Transverse colon (tissue), 4 donors: Measurements from ENCODE around the gene MYH7. TPM values are rescaled to one million over a fixed set of nuclear protein-coding genes. Genes with fewer than 3 reads are reported as not detected.

ENCODE experiments used
- DNase-seq: peaks from one replicate; pipeline ENCODE4 v3.0.0-alpha.2; 2019
- H3K27ac ChIP-seq, 4 donors: fragments of 200-600 bp; sonication (generic); 2 replicates each; pipeline ENCODE4 v1.5.1; 2016 to 2018; ENCODE audit warnings: inconsistent platforms in 4 of 4
- H3K27me3 ChIP-seq: fragments of 200-600 bp; sonication (generic); 2 replicates; pipeline ENCODE4 v1.5.1; 2017; ENCODE audit warnings: inconsistent platforms
- H3K36me3 ChIP-seq, 4 donors: fragments of 200-600 bp; sonication (generic); 2 replicates each; pipeline ENCODE4 v1.5.1; 2017 to 2019; ENCODE audit warnings: inconsistent platforms in 4 of 4
- H3K4me1 ChIP-seq, 4 donors: fragments of 200-600 bp; sonication (generic); 2 replicates each; pipeline ENCODE4 v1.5.1; 2017 to 2020; ENCODE audit warnings: inconsistent platforms in 4 of 4
- H3K4me3 ChIP-seq, 4 donors: fragments of 200-600 bp; sonication (generic); 1 replicate in 1 of 4; 2 replicates in 3 of 4; pipeline versions ENCODE4 v1.5.1 to v1.6.1; 2017 to 2019; ENCODE audit warnings: inconsistent platforms in 4 of 4
- H3K9me3 ChIP-seq, 2 donors: fragments of 200-600 bp; sonication (generic); 2 replicates each; pipeline ENCODE4 v1.5.1; 2017 to 2019; ENCODE audit warnings: inconsistent platforms in 2 of 2
- CTCF ChIP-seq, 5 experiments: fragments of 200-600 bp in 3 of 5; fragments of 450-650 bp in 2 of 5; sonication (generic) in 3 of 5; IDR thresholded peaks; 1 replicate in 2 of 5; 2 replicates in 3 of 5; pipeline ENCODE4 v1.5.1; 2016 to 2017; ENCODE audit warnings: antibody characterized with exemption in 5 of 5, inconsistent platforms in 3 of 5, mild to moderate bottlenecking in 2 of 5, moderate library complexity in 1 of 5
- EP300 ChIP-seq: sonication (generic); formaldehyde crosslinking; IDR thresholded peaks from one replicate; pipeline ENCODE4 v1.6.1; 2017; ENCODE audit warnings: antibody characterized with exemption, low read depth
- POLR2A ChIP-seq: fragments of 450-650 bp; IDR thresholded peaks from one replicate; pipeline ENCODE4 v1.6.1; 2016; ENCODE audit warnings: antibody characterized with exemption, mild to moderate bottlenecking, moderate library complexity
- POLR2AphosphoS5 ChIP-seq, 3 donors: sonication (generic); formaldehyde crosslinking; IDR thresholded peaks; one replicate each; pipeline ENCODE4 v1.6.1; 2016; ENCODE audit warnings: antibody characterized with exemption in 3 of 3
- WGBS, 2 donors: methylation state at CpG; one replicate each; pipeline ENCODE4 v1.1.5; 2018; ENCODE audit warnings: low coverage in 1 of 2; 5-methylcytosine and 5-hydroxymethylcytosine counted together
- in situ Hi-C, 4 donors: fragments of 200-750 bp; cut with MboI; loops; one replicate each; pipeline versions ENCODE4 v1.15.0 to v1.15.1; 2017; ENCODE audit warnings: low sequenced_read_pairs in 3 of 4, low pct_ligation_motif_present in 1 of 4, low pct_unique_long_range_greater_than_20kb in 1 of 4
- intact Hi-C: fragments of 100-400 bp; cut with DNase I; formaldehyde crosslinking; loops from one replicate; pipeline ENCODE4 v1.15.1; 2023; ENCODE audit warnings: low total_unique reads
- total RNA-seq, 4 donors: library from RNA; depleted of rRNA; stranded (reverse); fragments of >200 nt; gene quantifications; one replicate each; pipeline ENCODE4 v1.1.0, GENCODE V29; 2016

MYH7 gene
- total RNA-seq, 4 donors from 2014 or later: 0.64 to 2.9 TPM; not detected in 2

DNA sequence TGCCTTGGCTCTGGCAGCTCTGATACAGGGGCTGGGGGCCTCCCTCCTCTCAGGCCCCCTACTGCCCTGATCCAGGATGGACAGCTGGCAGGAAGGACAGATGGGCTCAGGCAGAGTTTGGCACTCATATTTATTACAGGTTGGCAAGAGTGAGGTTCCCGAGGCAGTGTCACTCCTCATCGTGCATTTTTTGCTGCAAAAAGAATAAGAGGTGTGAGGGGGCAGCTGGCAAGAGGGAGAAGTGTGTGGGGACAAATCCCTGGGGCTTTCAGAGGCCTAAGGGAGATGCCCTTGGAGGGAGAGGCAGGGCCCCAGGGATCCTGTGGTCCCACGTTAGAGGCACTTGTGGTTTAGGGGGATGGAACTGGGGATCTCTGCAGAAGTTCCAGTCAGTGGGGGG lies 53.6 kb downstream of the MYH7 start:
- H3K36me3 ChIP-seq: no peaks in the 10 kb centered on the region
- H3K27ac ChIP-seq: no peak overlapping the region
- no peak overlapping the region for H3K4me3 ChIP-seq
- H3K27me3 ChIP-seq: no peaks in the 10 kb centered on the region
- H3K4me1 ChIP-seq: peaks cover 0 to 6% (median 0%) of the 10 kb centered on the region in 4 donors
- no peak for DNase-seq
- H3K9me3 ChIP-seq: no peaks in the 10 kb centered on the region
- WGBS, 2 donors: 50 to 60% methylated on average over 1 to 3 of the region's 3 CpGs
- intact Hi-C loops (loop anchor here (2.0 kb wide), 1 partner anchor 53 kb away; no protein-coding TSS in a partner anchor), in situ Hi-C loops (loop anchor here in 1 of 4 donors (25.0 kb wide), 1 partner anchor 120 kb away; no protein-coding TSS in a partner anchor)
- no peak for TF ChIP-seq POLR2AphosphoS5 (IDR thresholded peaks at IDR 0.05)
- no peak for TF ChIP-seq EP300
- no peak for TF ChIP-seq CTCF (IDR thresholded peaks at IDR 0.05)
- TF ChIP-seq POLR2A: no peak

GRCh38 chr14:23380976-23381375 lies 54.5 kb downstream of the MYH7 start:
- Histone ChIP-seq H3K36me3 (no peaks in the 10 kb centered on the region), H3K9me3 (no peaks in the 10 kb centered on the region), H3K4me3 (no peak overlapping the region), H3K4me1 (peaks cover 0 to 6% (median 0%) of the 10 kb centered on the region in 4 donors), H3K27me3 (no peaks in the 10 kb centered on the region), H3K27ac (no peak overlapping the region)
- no peak for DNase-seq
- in situ Hi-C loops (loop anchor here in 1 of 4 donors (25.0 kb wide), 1 partner anchor 119 kb away; no protein-coding TSS in a partner anchor), intact Hi-C loops (loop anchor here (2.0 kb wide), 1 partner anchor 52 kb away; no protein-coding TSS in a partner anchor)
- 66% methylated on average over 4 of the region's 4 CpGs; no CpG with 5 or more reads in 1 of the 2 donors for WGBS, 2 donors
- TF ChIP-seq EP300: no peak
- TF ChIP-seq POLR2AphosphoS5 (IDR thresholded peaks at IDR 0.05): no peak
- TF ChIP-seq CTCF (IDR thresholded peaks at IDR 0.05): no peak
- no peak for TF ChIP-seq POLR2A

GRCh38 chr14:23380197-23380914 lies 55.1 kb downstream of the MYH7 start:
- no peak overlapping the region for H3K4me3 ChIP-seq
- H3K36me3 ChIP-seq: no peaks in the 10 kb centered on the region
- no peak for TF ChIP-seq POLR2A
- TF ChIP-seq POLR2AphosphoS5 (IDR thresholded peaks at IDR 0.05): no peak
- TF ChIP-seq CTCF (IDR thresholded peaks at IDR 0.05): no peak
- no peak for TF ChIP-seq EP300
- no peaks in the 10 kb centered on the region for H3K27me3 ChIP-seq
- no peaks in the 10 kb centered on the region for H3K9me3 ChIP-seq
- DNase-seq: no peak
- H3K27ac ChIP-seq: no peak overlapping the region
- WGBS, 2 donors: 62 to 67% methylated on average over 4 to 16 of the region's 16 CpGs
- intact Hi-C loops (loop anchor here (2.0 kb wide), 1 partner anchor 52 kb away; no protein-coding TSS in a partner anchor), in situ Hi-C loops (loop anchor here in 1 of 4 donors (25.0 kb wide), 1 partner anchor 118 kb away; no protein-coding TSS in a partner anchor)
- H3K4me1 ChIP-seq: peaks cover 0 to 6% (median 0%) of the 10 kb centered on the region in 4 donors

DNA sequence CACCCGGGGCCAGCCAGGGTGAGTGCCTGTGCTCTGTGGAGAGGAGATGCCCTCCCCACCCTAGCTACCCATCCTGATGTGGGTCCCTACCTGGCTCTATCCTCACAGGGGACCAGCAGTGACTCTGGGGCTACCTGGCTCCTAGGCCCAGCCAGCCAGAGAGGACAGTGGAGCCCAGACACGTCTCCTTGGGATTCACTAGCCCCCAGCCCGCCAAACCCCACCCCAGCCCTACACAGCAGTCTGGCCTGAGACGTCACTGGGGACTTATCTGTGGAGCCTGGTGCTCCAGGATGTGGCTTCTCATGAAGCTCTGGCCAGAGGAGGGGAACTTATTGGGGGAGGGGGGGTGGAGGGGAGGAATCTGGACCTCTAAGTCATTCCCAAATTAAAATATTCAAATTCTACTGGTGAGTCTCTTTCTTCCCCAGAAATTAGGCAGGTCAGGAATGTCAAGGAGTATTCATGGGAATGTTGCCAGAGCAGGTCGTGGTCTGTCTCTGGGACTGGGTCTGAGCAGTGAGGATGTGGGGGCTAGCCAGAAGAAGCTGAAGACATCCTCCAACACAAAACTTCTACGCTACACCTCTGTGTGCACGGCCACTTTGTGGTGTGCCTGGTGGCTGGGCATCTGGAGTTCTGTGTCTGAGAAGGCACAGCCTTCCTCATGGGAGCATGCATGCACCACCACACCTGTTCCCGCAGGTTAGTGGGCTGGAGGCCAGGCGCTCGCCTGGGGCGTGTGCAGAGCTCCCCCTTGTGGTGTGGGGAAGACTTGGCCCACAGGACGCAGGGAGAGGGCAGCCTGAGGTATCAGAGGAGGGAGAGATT lies 55.9 kb downstream of the MYH7 start:
- in situ Hi-C loops: loop anchor here in 1 of 4 donors (25.0 kb wide), 1 partner anchor 117 kb away; no protein-coding TSS in a partner anchor
- intact Hi-C loops: loop anchor here (2.0 kb wide), 2 partner anchors 51 to 113 kb away; no protein-coding TSS in a partner anchor
- peak; percentile 75 for DNase-seq

More for the DNA sequence above, 55.9 kb downstream of the MYH7 start:
- no peaks in the 10 kb centered on the region for H3K9me3 ChIP-seq
- H3K27ac ChIP-seq: no peak overlapping the region
- no peak for TF ChIP-seq POLR2A
- peak; percentile 87 to 93 (median 88) for TF ChIP-seq CTCF (IDR thresholded peaks at IDR 0.05)
- H3K4me3 ChIP-seq: no peak overlapping the region
- 33 to 60% methylated on average over 1 to 12 of the region's 12 CpGs for WGBS, 2 donors
- H3K36me3 ChIP-seq: no peaks in the 10 kb centered on the region
- no peaks in the 10 kb centered on the region for H3K27me3 ChIP-seq
- peaks cover 0 to 6% (median 0%) of the 10 kb centered on the region in 4 donors for H3K4me1 ChIP-seq
